Measurements from ENCODE around the gene WDR7.

The WDR7 gene

GRCh38 chr18:57057890-57058289, 406.7 kb downstream of the WDR7 start:
- DNase-seq (ENCODE audit: extremely low read depth, low read depth) = no peak
- no peak for TF ChIP-seq CTCF (IDR thresholded peaks at IDR 0.05; ENCODE audit: low read depth, low read length)

GRCh38 chr18:57058734-57059133, 407.6 kb downstream of the WDR7 start:
- TF ChIP-seq CTCF (IDR thresholded peaks at IDR 0.05; ENCODE audit: low read depth, low read length) = no peak
- no peak for DNase-seq (ENCODE audit: extremely low read depth, low read depth)

GRCh38 chr18:57059366-57059765, 408.2 kb downstream of the WDR7 start:
- DNase-seq (ENCODE audit: extremely low read depth, low read depth) = no peak
- TF ChIP-seq CTCF (IDR thresholded peaks at IDR 0.05; ENCODE audit: low read depth, low read length) = no peak

GRCh38 chr18:57060814-57061213, 409.7 kb downstream of the WDR7 start:
- TF ChIP-seq CTCF (IDR thresholded peaks at IDR 0.05; ENCODE audit: low read depth, low read length) = no peak
- DNase-seq (ENCODE audit: extremely low read depth, low read depth) = no peak

- TF ChIP-seq CTCF (IDR thresholded peaks at IDR 0.05; ENCODE audit: low read depth, low read length) = no peak
- DNase-seq (ENCODE audit: extremely low read depth, low read depth) = no peak
Measured at GRCh38 chr18:57062178-57062577, 411.0 kb downstream of the WDR7 start.

- DNase-seq (ENCODE audit: extremely low read depth, low read depth) = no peak
- no peak for TF ChIP-seq CTCF (IDR thresholded peaks at IDR 0.05; ENCODE audit: low read depth, low read length)
Measured at GRCh38 chr18:57062844-57063243, 411.7 kb downstream of the WDR7 start.

GRCh38 chr18:57063601-57064103, 412.5 kb downstream of the WDR7 start:
- TF ChIP-seq CTCF (IDR thresholded peaks at IDR 0.05; ENCODE audit: low read depth, low read length) = no peak
- no peak for DNase-seq (ENCODE audit: extremely low read depth, low read depth)
